Left colon (tissue), 2 donors: ENCODE results near the gene PLXNA4. TPM values are rescaled to one million over a fixed set of nuclear protein-coding genes. Genes with fewer than 3 reads are reported as not detected.

Source experiments
- ATAC-seq: fragments of 200-7000 bp; cut with Tn5 transposase; one replicate; pipeline ENCODE4 v1.9.1; 2020; ENCODE audit warnings: mild to moderate bottlenecking, moderate library complexity
- DNase-seq, 2 donors: peaks; one replicate each; pipeline ENCODE4 v3.0.0-alpha.2; 2020
- intact Hi-C, 2 donors: fragments of 100-400 bp; cut with DNase I in 1 of 2; cut with micrococcal nuclease in 1 of 2; formaldehyde crosslinking; loops; one replicate each; pipeline versions ENCODE4 v1.11.2 to v1.14.0; 2022; cut with DNase I, micrococcal nuclease
- total RNA-seq, 2 donors: library from RNA; stranded (reverse); fragmentation: NEBNext Ultra II Directional; extraction: Animal tissue kit (Norgen Biotek cat#: 25700); gene quantifications; one replicate each; pipeline ENCODE4 v1.2.1, GENCODE V29; 2021
- donor health status: DM: no; HTN: no; CAD: no.
- donor health status: DM: yes; HTN: yes; CAD: no.

PLXNA4 gene
- total RNA-seq, 2 donors from 2014 or later = 1.1 to 1.3 TPM

DNA sequence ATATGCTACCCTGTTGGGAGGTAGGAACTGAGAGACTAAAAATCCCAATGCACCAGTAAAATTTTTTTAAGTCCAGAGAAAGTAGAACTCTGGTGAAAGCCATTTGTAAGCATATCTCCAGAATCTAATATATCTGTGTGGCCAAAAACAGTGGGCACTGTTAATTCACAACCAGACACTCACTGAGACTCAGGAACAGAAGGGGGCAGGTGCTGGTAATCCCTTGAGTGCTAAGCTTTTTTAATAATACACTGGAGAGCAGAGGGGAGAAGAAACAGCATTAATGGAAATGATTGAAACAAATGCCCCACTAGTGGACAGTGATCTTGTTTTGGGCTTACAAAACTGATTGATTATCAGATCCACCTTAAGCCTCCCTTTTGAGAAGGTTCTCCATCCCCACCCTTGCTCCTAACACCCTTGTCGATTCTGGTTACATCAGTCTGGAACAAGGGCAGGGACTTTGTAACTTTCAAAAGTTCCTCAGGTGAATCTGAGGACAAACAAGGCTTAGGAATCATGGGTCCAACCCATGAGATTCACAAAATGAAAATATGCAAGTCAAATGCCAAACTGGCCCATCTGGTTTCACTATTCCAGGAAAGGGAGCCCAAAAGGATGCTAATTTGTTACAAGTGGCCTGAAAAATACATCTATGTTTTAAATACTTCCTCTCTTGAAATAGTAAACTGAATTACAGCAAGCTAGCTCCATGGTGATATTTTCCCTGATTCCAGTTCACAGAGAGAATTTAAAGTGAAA is 29.7 kb downstream of the PLXNA4 start:
- DNase-seq = no peak
- intact Hi-C loops = no loop called here
- ATAC-seq = no peak

DNA sequence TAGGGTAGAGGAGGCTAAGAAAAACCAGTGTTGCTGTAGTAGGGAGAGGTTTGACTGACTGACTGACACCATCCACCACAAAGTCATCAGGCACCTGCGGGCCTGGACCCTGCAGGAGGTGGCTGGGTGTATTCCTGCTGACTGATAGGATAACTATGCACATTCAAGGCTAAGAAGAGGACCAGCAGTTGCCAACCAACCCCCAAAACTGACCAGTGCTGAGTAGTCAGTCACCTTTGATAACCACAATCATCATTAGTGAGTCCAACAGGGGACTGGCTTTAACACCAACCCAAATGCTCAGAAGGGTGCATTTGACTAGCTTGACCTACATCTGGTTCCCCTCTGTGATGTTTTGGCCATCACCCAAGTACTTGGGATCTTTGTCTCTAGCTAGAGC is 30.5 kb downstream of the PLXNA4 start:
- ATAC-seq (no peak), DNase-seq (no peak)
- intact Hi-C loops = no loop called here

DNA sequence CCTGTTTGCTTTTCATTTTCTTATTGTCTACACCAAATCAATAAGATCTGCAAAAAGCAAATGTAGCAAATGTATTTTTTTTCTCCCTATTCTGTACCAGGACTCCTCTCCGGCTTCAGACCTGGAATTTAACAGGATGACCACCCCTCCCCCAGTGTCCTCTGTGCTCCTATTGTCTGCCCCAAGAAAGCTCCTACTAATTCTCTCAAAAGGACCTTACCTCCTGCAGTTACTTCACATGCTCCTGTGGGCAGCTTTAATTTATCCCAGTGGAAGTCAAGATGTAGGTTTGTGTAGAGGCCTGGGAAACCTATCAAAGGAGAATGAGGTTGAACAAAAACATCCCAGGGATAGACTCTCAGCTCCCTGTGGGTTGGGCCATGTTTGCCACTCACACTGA is 31.3 kb downstream of the PLXNA4 start:
- DNase-seq (no peak), ATAC-seq (no peak)
- intact Hi-C loops = no loop called here

DNA sequence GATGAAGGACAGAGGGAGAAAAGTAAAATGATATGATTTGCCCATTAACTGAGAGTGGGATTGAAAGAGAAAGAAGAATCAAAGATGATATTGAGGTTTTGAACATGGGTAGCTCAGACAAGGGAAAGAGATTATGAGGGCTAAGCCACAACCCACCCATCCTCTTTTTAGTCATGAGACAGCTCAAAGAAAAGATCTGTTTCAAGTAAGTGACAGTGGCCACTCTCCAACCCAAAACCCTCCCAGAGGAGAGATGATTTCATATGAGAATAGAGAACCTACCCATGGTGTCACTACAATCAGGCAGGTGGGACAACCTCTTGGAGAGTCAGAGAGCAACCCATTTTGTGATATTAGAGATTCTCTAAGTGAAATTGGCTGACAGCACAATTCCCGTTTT is 32.2 kb downstream of the PLXNA4 start:
- intact Hi-C loops = no loop called here
- no peak for DNase-seq
- no peak for ATAC-seq

DNA sequence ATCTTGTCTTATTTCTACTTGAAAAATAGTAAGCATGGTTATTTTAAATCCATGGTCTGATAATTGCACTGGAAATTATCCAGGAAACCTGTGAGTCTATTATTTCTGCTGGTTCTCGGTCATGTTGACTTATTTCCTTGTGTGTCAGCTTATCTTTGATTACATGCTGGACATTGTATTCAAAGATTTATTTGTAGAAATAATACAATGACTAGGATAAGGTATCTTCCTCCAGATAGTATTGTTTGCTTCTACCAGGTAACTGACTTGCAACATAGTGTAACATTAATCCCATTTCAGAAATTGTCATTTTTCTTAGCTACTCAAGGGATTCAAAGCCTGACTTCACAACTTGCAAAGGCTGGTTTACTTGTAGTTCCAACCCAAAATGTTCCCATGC is 33.4 kb downstream of the PLXNA4 start:
- ATAC-seq (no peak), DNase-seq (no peak)
- intact Hi-C loops = no loop called here

DNA sequence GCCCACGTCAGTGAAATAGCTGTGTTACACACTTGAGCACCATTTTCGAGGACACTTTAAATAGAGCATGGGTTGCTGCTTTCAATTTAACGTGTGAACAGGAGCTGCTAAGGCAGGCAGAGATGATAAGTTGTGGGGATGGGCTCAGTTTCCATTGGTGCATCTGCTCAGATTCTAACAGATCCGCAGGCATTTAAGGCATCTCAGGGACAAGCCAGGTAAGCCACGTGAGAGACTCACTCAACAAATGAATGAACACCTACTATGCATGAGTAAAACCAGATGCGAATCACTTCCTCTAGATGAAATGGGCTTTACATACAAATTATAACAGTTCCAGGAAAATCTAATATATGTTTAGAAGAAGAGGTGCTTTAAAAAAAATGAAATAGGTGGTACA is 34.6 kb downstream of the PLXNA4 start:
- intact Hi-C loops = no loop called here
- DNase-seq (no peak), ATAC-seq (no peak)

DNA sequence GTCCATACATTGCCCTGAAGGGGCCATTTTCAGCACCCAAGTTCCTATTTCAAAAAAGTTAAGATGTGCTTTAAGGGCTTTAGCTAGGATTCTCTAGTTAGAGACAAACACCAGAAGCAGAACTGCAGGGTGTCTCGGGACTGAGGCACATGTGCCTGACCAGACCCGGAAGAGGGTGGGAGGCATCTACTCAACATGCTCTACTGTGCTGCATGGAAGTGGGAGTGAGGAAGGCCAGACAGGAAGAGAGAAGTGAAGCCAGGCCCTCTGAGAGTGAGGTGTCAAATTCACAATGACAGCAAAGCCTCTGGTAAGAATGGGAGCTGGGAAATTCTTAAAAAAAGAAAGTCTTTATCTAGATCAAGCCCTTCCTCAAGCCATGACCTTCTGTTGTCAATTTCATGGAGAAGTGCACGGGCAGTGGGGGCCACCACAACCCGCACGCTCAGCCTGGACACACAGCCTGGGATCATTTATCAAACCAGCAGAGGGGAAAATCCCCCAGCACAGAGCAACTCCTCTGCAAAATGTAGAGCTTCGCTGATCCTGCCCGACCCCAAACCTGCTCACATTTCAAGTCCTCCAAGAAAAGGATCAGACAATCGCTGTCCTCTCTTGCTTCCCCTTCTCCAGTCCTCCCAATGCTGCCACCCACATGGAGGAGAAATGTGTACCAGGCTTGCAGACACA is 38.7 kb downstream of the PLXNA4 start:
- intact Hi-C loops = no loop called here
- no peak for DNase-seq
- no peak for ATAC-seq

DNA sequence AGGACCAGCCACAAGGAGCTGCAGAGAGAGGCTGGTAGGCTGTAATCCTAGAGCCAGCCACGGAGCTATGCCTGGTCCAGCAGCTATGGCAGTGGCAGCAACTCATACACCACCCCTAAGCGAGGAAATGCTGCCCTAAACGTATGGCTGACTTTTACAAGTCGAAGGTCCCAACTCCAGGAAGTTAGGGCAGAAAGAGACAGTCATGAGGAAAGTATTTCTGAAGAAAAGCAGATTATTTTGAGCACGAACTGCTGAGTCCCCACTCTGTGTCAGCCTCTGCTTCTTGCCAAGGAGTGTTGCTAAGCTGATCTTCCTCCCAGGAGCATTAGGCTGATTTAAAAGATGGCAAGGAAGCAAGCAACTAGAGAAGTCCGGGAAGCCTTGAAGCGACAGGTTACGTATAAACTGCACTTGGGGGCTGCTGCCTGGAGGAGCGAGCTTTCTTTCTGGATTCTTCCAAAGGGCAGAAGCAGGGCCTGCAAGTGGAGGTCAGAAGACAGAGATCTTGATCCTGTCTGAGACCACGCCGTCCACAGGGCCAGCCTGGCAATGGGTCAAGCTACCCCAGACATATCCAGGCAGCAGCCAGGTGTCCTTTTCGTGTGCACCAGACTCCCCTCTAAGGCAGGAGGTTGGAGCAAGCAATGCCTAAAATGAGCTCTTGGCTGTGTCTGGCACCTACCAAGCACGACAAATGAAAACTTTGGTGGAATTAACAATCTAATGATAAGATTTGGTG is 39.4 kb downstream of the PLXNA4 start:
- no peak for ATAC-seq
- intact Hi-C loops = no loop called here
- no peak for DNase-seq

DNA sequence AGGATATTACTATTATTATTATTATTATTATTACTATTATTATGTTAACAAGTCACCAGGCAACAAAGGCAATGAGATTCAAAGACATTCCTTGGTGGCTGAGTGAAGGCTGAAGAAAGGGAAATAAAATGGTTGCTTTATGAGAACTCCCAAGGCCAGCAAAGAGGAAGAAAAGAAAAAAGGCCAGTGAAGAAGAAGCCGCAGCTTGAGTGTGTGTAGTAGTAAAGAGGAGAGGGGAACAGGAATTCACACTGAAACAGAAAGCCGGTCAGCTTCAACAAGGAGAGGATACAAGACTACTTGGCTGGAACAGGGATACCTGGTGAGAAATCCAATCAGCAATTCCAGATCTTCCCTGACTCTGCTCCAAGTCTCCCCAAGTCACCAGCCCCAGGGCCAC is 42.4 kb downstream of the PLXNA4 start:
- intact Hi-C loops = no loop called here
- DNase-seq = no peak
- ATAC-seq = no peak

DNA sequence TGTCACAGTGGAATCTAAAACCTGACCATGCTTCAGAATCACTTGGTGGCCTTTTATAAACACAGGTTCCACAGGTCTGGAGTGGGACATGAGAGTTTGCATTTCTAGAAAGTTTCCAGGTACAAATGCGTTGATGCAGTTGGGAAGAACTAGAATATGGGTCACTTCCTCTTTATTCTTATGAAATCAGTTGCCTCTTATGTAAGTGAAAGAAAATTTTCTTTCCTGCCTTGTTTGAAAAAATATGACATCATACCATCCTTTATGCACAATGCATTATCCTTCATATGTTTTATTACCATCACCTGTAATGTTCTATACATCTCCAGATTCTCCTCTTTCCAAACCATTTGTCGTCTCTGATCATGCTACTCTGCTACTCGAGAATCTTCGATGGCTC is 44.0 kb downstream of the PLXNA4 start:
- no peak for DNase-seq
- intact Hi-C loops = no loop called here
- ATAC-seq = no peak

DNA sequence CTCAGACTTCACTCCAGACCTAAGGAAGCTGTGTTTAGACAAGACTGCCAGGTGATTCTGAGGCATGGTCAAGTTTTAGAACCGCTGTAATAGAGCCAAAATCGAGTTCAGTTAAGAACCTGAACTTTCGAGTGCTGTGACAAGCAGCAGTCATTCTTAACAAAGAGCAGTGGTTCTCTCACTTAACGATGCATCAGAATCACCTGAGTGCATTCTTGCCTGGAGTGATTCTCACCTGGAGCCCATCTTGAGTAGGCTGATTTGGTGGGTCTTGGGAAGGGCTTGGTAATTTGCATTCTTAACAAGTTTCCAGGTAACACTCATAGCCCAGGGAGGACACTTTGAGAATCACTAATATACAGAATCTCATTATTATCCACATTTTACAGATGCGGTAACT is 44.7 kb downstream of the PLXNA4 start:
- no peak for DNase-seq
- intact Hi-C loops = no loop called here
- no peak for ATAC-seq

DNA sequence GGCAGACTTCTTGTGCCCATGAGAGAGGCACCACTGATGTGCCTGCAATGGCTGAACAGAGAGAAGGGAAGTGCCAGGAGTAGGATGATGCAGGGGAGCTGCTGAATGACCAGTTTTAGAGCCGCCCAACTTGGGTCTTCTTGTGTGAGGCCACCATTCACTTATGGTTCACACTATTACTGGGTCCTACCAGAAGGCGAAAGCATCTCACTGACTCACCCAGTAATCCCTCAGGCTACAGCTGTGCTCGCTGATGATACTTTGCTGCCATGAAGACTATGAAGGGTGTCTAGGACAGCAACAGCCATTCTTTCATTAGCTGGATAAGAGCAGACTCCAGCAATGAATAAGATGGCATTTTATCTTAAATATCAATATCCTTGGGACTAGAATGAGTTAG is 47.6 kb downstream of the PLXNA4 start:
- intact Hi-C loops = no loop called here
- ATAC-seq = no peak
- no peak for DNase-seq

DNA sequence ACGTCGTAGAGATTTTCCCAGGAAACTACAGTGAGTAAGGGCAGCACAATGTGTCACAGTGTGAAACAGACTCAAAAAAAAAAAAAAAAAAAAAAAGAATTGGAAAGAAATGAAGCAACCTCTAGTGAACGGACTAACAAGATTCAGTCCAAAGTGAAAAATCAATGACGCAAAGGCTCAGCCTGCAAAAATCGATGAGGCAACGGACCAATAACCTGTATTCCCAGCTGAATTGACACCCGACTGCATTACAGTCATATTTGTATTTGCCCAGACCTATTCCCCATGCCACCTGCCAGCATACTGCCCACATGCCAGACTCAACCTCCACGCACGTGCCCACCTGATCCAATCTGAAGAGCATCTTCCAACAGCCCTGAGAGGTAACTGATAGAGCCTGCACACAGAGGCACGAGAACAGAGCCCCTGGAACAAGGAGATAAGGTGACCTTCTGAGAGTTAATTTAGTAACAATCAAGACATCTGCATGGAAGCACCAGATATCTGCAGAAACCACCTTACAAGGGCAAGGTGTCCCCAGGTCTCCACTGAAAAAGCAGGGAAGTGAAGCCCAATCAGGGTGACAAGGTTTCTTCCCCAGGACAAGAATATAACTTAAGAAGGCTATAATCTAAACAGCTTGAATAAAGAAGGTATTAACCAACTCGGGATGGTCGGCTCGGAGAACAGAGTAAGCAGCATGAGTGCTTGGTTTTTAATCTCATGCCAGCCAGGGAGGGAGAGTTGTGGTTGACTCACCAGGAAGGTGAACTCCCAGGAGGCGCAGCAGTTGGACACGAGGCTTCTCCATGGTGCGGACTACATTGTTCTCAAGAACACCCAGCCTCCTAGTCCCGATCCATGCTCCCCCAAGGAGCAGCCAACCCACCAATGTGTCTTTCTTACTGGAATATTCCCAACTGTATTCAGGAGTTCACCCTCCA is 48.5 kb downstream of the PLXNA4 start:
- no peak for ATAC-seq
- intact Hi-C loops = no loop called here
- DNase-seq = no peak

DNA sequence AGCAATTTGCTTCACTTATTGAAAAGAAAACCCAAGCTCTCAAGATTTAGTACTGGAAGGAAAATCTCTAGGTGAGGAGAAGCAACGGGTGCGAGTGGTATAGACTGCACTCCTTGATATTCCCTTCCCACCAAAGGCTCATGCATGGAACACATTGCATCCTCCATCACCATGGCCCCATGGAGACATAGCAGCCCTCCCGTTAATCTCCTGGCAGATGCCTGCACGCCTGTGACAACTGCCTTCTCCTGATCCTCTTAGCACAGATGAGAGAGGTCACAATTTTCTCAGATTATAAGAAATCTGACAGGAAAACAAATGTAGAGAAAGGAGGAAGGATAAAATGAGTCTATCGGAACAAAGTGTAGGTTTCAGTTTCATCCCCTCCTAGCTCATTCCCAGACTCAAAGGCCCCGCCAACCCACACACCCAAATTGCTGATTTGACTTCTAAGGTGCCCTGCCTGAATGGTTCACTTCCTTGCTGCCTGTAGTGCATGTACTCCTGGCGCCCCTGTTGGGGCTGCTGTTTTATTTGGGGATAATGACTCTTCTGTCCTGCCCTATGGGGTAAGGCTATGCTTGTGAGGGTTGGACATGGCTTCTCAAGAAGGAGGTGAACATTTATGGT is 50.0 kb downstream of the PLXNA4 start:
- intact Hi-C loops = no loop called here
- no peak for ATAC-seq
- DNase-seq = no peak

DNA sequence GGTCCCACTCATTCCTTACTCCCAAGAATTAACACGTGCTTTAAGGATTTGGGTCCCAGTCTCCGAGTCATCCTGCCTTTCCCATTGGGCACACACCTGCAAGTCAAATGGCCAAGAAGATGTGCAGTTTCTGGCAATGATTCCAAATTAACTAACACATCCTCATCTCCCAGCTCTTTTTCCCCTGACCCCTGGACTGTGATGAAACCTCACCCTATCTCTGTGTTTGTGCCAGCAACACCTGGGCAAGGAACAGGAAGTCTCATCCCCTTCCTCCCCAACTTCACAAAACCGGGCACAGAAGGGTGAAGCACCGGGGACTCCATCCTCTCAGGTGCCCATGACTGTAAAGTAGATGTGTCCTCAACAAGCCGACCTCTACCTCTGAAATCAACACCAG is 54.8 kb downstream of the PLXNA4 start:
- intact Hi-C loops = no loop called here
- no peak for DNase-seq
- no peak for ATAC-seq

DNA sequence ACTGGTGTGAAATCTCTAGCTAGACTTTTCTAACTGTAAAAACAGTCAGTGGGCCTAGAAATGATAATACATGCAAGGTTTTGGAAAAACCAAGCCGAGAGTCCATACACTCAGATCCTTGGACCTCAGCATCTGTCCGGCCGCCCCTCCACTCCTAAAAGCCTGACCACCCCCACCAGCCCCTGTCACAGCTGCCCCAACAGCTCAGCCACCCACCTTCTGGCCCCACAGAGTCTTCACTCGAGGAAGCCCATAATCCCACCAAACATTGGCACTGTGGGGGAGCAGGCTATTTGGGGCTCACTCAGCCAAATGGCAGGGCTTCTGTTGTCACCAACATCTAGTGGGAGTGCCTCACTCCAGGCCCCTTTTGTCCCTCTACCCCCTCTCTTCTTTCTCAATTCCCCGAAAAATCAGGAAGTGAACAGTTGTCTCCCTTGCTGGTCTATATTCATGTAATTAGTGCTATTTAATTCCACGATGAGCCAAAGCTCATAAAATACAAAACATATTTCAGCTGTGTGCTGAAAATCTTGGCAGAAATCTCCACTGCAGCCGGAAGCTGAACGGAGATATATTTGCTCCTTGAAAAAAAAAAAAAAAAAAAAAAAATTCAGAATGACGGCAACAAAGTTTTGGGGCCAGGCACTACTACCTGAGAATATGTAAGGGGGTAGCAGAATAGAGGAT is 55.5 kb downstream of the PLXNA4 start:
- DNase-seq (no peak), ATAC-seq (no peak)
- intact Hi-C loops = no loop called here

DNA sequence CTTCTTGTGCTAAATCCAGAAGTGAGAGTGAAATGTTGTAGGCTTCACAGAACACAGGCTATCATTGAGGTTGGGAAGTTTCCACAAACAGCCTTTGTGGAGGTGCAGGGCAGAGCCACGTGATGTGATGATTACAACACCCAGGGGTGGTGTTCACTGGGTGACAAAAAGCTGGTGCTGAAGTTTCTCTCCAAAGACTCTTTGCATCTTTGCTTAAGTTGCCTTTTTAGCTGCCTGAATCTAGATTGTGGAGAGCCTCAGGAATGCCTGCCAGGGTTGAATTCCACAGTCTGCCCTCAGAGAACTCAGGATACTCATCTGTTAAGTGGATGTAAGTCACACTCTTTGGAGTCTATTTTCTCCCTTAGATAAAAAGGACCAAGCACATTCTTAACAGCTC is 56.3 kb downstream of the PLXNA4 start:
- DNase-seq (no peak), ATAC-seq (no peak)
- intact Hi-C loops = no loop called here

DNA sequence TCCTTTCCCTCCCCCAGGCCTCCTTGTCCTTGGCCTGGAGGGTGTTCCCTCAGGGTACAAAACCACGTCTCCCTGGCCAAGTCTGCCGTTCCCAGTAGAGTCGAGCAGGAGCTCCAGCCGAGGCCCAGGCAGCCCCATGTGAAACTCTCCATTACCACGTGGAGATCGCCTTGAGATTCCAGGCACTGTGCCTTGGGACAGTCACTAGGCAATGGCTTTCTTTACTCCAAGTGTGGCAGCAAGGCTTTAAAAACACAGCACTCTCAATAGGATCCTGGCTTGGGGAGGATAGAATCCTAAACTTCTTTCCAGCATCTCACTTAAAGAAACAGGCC is 57.5 kb downstream of the PLXNA4 start:
- ATAC-seq (no peak), DNase-seq (no peak)
- intact Hi-C loops = no loop called here
